VCaP (cell line): Measurements from ENCODE around the gene FOCAD.

Experiments
- H3K27ac ChIP-seq: fragments of 450-650 bp; 2 replicates; pipeline ENCODE4 v1.5.1; 2017
- TF ChIP-seq, protein P1 (sequence below): fragments of 450-650 bp; conservative IDR thresholded peaks from 2 replicates; pipeline ENCODE4 v1.5.1; 2017; ENCODE audit warnings: mild to moderate bottlenecking, moderate library complexity

FOCAD gene

DNA sequence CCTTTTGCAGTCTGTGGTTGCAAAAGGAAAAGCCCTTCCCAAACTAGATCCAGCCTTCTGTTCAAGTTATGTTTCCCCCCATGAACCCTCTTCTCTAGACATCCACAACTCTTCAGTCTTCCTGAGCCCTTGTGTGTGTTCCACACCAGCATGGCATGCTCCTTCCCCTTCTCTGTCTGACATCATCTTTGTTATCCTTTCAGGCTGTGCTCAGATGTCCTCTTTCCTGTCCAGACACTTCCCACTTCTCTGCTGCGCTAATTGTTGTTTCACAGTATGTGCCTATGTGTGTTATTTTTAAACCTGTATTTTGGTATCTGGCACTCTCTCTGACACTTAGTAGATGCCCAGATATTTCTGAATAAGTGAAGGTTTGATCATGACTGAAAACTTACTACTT lies 38.2 kb downstream of the FOCAD start:
- TF ChIP-seq, protein P1, sequence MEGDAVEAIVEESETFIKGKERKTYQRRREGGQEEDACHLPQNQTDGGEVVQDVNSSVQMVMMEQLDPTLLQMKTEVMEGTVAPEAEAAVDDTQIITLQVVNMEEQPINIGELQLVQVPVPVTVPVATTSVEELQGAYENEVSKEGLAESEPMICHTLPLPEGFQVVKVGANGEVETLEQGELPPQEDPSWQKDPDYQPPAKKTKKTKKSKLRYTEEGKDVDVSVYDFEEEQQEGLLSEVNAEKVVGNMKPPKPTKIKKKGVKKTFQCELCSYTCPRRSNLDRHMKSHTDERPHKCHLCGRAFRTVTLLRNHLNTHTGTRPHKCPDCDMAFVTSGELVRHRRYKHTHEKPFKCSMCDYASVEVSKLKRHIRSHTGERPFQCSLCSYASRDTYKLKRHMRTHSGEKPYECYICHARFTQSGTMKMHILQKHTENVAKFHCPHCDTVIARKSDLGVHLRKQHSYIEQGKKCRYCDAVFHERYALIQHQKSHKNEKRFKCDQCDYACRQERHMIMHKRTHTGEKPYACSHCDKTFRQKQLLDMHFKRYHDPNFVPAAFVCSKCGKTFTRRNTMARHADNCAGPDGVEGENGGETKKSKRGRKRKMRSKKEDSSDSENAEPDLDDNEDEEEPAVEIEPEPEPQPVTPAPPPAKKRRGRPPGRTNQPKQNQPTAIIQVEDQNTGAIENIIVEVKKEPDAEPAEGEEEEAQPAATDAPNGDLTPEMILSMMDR = no peak
- H3K27ac ChIP-seq = no peak overlapping the region

DNA sequence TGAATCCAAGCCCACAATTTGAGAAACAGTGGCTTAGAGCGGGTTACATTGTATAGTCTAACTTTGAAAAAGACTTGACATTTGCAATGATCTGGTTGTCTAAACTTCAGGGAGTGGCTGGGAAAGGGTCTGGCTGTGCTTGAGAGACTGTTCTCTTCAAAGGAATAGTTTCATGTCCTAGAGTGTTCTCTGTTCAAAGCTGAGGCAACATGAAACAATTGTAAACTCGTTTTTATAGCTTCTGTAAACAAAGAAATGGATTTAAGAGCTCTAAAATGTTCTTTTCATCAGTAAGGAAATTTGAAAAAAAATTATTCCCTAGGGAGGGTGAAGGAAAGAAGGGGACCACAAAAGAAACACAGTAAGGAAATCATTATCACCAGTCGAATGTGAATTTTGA lies 41.6 kb downstream of the FOCAD start:
- TF ChIP-seq, protein P1 = no peak
- H3K27ac ChIP-seq = peak overlapping the region; percentile 29

DNA sequence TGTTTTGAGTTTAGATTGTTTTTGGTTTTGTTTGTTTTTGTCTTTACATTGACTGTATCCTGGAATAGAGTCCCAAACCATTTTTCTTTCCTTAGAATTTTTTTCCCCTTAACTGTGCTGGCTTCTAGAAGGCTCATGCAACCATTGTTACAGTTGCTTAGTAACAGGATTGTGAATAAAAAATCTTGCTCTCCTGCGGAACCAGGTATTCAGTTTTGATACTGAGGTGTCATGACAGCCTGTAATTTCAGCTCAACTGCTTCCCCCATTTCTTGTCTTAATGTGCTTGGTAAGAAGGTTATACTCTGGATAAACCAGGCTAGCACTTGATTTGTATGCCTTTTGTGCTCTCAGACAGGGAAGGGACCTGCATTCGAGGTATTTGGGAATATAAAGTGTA lies 42.1 kb downstream of the FOCAD start:
- TF ChIP-seq, protein P1 = no peak
- H3K27ac ChIP-seq = peak overlapping the region; percentile 29

DNA sequence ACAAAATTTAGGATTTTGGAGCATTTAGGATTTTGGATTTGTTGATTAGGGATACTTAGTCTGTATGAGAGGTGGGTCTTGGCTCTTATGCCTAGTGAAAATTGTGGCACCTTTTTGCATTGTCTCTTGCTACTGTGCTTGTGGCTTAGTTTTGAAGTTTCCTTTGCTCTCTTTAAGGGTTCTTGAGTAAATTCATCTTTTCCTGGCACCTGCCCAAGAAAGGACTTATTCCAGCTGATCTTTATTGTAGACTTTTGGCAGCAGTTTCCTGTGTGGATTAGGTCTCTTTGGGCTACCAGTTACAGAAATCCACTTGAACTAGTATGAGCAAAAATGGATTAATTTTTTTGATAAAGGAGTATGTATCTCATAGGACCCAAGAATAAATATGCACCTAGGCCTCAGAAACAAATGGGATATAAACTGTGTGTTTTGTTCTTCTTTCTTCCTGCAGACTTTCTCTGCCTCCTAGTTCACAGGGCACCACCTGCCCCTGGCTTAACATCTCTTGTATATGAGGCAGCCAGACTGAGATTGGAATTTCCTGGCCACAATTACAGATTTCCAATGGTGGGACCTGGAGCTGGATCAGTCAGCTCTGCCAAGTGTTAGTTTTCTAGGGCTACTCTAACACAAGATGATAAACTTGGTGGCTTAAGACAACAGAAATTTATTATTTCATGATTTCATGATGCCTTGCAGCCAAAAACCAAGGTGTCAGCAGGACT lies 44.6 kb downstream of the FOCAD start:
- TF ChIP-seq, protein P1 = no peak
- no peak overlapping the region for H3K27ac ChIP-seq

DNA sequence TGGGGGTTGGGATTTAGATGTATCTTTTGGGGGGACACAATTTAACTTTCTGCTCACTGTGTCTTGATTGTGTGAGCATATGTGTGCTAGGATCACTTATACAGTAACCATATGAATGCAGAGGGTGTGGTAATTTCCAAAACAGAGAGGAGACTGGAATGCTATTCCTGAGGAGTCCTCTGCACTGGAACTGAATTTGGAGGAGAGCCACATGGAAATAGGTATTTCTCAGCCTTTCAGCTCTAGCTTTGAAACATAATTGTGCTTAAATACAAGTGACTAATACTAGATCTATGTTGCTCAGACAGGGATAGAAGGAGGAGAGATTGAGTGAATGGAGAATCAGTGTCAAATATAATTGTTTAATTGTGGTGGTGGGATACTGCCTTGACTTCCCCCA lies 45.5 kb downstream of the FOCAD start:
- TF ChIP-seq, protein P1 = no peak
- H3K27ac ChIP-seq = no peak overlapping the region

DNA sequence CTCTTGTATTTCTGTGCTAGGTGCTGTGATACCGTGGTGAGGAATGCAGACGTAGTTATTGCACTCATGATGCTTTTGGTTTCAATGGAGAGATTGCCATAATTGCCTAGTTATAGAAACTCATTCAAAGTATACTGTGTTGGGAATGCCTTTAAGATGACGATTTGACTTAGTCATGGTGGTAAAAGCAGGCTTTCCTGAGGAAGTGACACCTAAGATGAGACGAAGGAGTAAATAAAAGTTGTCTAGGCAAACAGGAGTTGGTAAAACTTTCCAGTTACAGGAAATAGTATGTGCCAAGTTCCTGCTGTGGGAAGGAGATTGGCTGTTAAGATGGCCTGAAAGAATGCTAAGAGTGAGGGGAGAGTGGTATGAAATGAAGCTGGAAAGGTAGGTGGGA lies 48.1 kb downstream of the FOCAD start:
- no peak overlapping the region for H3K27ac ChIP-seq
- TF ChIP-seq, protein P1 = no peak

DNA sequence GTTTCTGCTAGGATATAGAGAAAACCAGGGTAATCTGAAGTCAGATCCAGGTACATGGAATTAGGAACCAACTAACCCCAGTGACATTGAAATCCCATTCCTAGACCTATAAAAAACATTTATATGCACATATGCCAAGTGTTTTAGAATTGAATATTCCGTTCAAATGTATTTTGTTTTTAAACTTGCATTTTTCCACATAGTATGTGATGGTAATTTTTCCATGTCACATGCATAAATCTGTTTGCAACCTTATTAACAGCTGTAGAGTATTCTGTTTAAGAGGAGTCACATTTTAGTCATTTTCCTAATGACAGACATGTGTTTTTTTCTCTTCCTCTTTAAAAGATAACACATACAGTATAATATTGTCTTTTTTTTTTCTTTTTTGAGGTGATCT lies 50.2 kb downstream of the FOCAD start:
- no peak overlapping the region for H3K27ac ChIP-seq
- TF ChIP-seq, protein P1 = no peak
